H9 (cell line): Measurements from ENCODE around the gene MAPK8. TPM values are rescaled to one million over a fixed set of nuclear protein-coding genes. Genes with fewer than 3 reads are reported as not detected.

Source experiments
- DNase-seq: peaks from one replicate; pipeline ENCODE4 v3.0.0-alpha.2; 2017
- H2AFZ ChIP-seq: one replicate; pipeline ENCODE4 v1.6.1; 2013; ENCODE audit warnings: mild to moderate bottlenecking, low read length, control low read depth, moderate library complexity
- H2AK5ac ChIP-seq: 2 replicates; pipeline ENCODE4 v1.6.1; 2013; ENCODE audit warnings: low read length, control low read depth, mixed read lengths; ENCODE audit not compliant: insufficient read length
- H2BK120ac ChIP-seq: one replicate; pipeline ENCODE4 v1.6.1; 2013; ENCODE audit warnings: low read depth, mild to moderate bottlenecking, low read length, control low read depth, inconsistent platforms; ENCODE audit not compliant: poor library complexity, severe bottlenecking
- H2BK12ac ChIP-seq: 2 replicates; pipeline ENCODE4 v1.6.1; 2013; ENCODE audit warnings: low read length, control low read depth, mixed read lengths, low read depth; ENCODE audit not compliant: insufficient read length
- H2BK15ac ChIP-seq: 2 replicates; pipeline ENCODE4 v1.6.1; 2013; ENCODE audit warnings: low read depth, low read length, control low read depth
- H2BK20ac ChIP-seq: one replicate; pipeline ENCODE4 v1.6.1; 2013; ENCODE audit warnings: low read depth, mild to moderate bottlenecking, low read length, control low read depth, inconsistent platforms; ENCODE audit not compliant: poor library complexity, severe bottlenecking
- H2BK5ac ChIP-seq: 2 replicates; pipeline ENCODE4 v1.6.1; 2013; ENCODE audit warnings: low read length, control low read depth, mixed read lengths; ENCODE audit not compliant: insufficient read length
- H3K14ac ChIP-seq: 2 replicates; pipeline ENCODE4 v1.6.1; 2013; ENCODE audit warnings: low read length, control low read depth; ENCODE audit not compliant: insufficient read depth
- H3K18ac ChIP-seq: 2 replicates; pipeline ENCODE4 v1.6.1; 2013; ENCODE audit warnings: low read depth, mild to moderate bottlenecking, mixed read lengths, low read length, control low read depth; ENCODE audit not compliant: insufficient read length
- H3K23ac ChIP-seq: 2 replicates; pipeline ENCODE4 v1.6.1; 2013; ENCODE audit warnings: low read length, control low read depth, mixed read lengths, low read depth; ENCODE audit not compliant: insufficient read length
- H3K23me2 ChIP-seq: 2 replicates; pipeline ENCODE4 v1.6.1; 2013; ENCODE audit warnings: low read depth, mild to moderate bottlenecking, mixed read lengths, low read length, control low read depth; ENCODE audit not compliant: insufficient read length, poor library complexity, severe bottlenecking
- H3K27ac ChIP-seq: 2 replicates; pipeline ENCODE4 v1.5.1; 2013; ENCODE audit warnings: low read length, control low read depth, mixed read lengths, low read depth; ENCODE audit not compliant: insufficient read length
- H3K27me3 ChIP-seq: 2 replicates; pipeline ENCODE4 v1.6.1; 2013; ENCODE audit warnings: low read length, control low read depth, inconsistent platforms; ENCODE audit not compliant: insufficient read depth
- H3K4ac ChIP-seq: 2 replicates; pipeline ENCODE4 v1.6.1; 2013; ENCODE audit warnings: low read depth, mild to moderate bottlenecking, control low read depth, inconsistent platforms, low read length, moderate library complexity
- H3K4me1 ChIP-seq: 2 replicates; pipeline ENCODE4 v1.6.1; 2013; ENCODE audit warnings: low read length, control low read depth, inconsistent platforms; ENCODE audit not compliant: insufficient read depth
- H3K4me2 ChIP-seq: 2 replicates; pipeline ENCODE4 v1.6.1; 2013; ENCODE audit warnings: low read length, control low read depth, mixed read lengths; ENCODE audit not compliant: insufficient read length, insufficient read depth
- H3K56ac ChIP-seq: 2 replicates; pipeline ENCODE4 v1.6.1; 2013; ENCODE audit warnings: low read depth, mild to moderate bottlenecking, mixed read lengths, low read length, control low read depth; ENCODE audit not compliant: insufficient read length
- H3K79me1 ChIP-seq: 2 replicates; pipeline ENCODE4 v1.6.1; 2013; ENCODE audit warnings: low read depth, mild to moderate bottlenecking, moderate library complexity, low read length, control low read depth, inconsistent platforms; ENCODE audit not compliant: insufficient read depth, poor library complexity, severe bottlenecking
- H3K79me2 ChIP-seq: 2 replicates; pipeline ENCODE4 v1.6.1; 2013; ENCODE audit warnings: low read length, control low read depth, inconsistent platforms; ENCODE audit not compliant: insufficient read depth
- H3K9ac ChIP-seq: 2 replicates; pipeline ENCODE4 v1.6.1; 2013; ENCODE audit warnings: low read length, control low read depth, mixed read lengths; ENCODE audit not compliant: insufficient read length; ENCODE audit errors: extremely low read depth
- H3K9me3 ChIP-seq: one replicate; pipeline ENCODE4 v1.6.1; 2013; ENCODE audit warnings: low read depth, low read length, inconsistent platforms; ENCODE audit not compliant: control insufficient read depth
- H3T11ph ChIP-seq: one replicate; pipeline ENCODE4 v1.6.1; 2013; ENCODE audit warnings: mild to moderate bottlenecking, low read length, control low read depth, inconsistent platforms
- H4K20me1 ChIP-seq: one replicate; pipeline ENCODE4 v1.6.1; 2013; ENCODE audit not compliant: control insufficient read depth, insufficient read length, insufficient read depth
- H4K5ac ChIP-seq: 2 replicates; pipeline ENCODE4 v1.6.1; 2013; ENCODE audit warnings: low read depth, mild to moderate bottlenecking, mixed read lengths, low read length, control low read depth; ENCODE audit not compliant: insufficient read length
- H4K8ac ChIP-seq: replicated peaks from 2 replicates; pipeline ENCODE4 v1.6.1; 2013; ENCODE audit warnings: low read length, control low read depth, mixed read lengths, low read depth; ENCODE audit not compliant: insufficient read length
- H4K91ac ChIP-seq: 2 replicates; pipeline ENCODE4 v1.6.1; 2013; ENCODE audit warnings: low read depth, mild to moderate bottlenecking, moderate library complexity, mixed read lengths, low read length, control low read depth; ENCODE audit not compliant: insufficient read length
- H3K27ac Mint-ChIP-seq, 3 experiments: 2 replicates in 2 of 3; 3 replicates in 1 of 3; pipeline ENCODE4 v1.8.0; 2020 to 2021; ENCODE audit warnings: mixed read lengths in 3 of 3, mild to moderate bottlenecking in 1 of 3, moderate library complexity in 1 of 3
- H3K27me3 Mint-ChIP-seq: 2 replicates; pipeline ENCODE4 v1.8.0; 2021; ENCODE audit warnings: low read depth, mild to moderate bottlenecking, moderate library complexity, mixed read lengths
- H3K36me3 Mint-ChIP-seq, 3 experiments: 2 replicates in 2 of 3; 3 replicates in 1 of 3; pipeline ENCODE4 v1.8.0; 2020 to 2021; ENCODE audit warnings: low read depth in 3 of 3, mixed read lengths in 3 of 3; ENCODE audit not compliant: insufficient read depth in 1 of 3
- H3K4me1 Mint-ChIP-seq, 2 experiments: 2 replicates each; pipeline ENCODE4 v1.8.0; 2020; ENCODE audit warnings: mixed read lengths in 2 of 2
- H3K4me3 Mint-ChIP-seq, 2 experiments: 2 replicates in 1 of 2; 3 replicates in 1 of 2; pipeline ENCODE4 v1.8.0; 2020 to 2021; ENCODE audit warnings: mild to moderate bottlenecking in 2 of 2, mixed read lengths in 2 of 2, moderate library complexity in 1 of 2
- H3K9me3 Mint-ChIP-seq, 2 experiments: 2 replicates in 1 of 2; 3 replicates in 1 of 2; pipeline ENCODE4 v1.8.0; 2020; ENCODE audit warnings: mild to moderate bottlenecking in 2 of 2, mixed read lengths in 2 of 2, moderate library complexity in 1 of 2
- CTCF ChIP-seq: fragments of 200-600 bp; sonication (generic); conservative IDR thresholded peaks from 3 replicates; pipeline ENCODE4 v1.8.0; 2021; ENCODE audit warnings: antibody characterized with exemption, mild to moderate bottlenecking
- WGBS: extraction: QIAGEN DNeasy Blood & Tissue Kit; methylation state at CpG from one replicate; pipeline ENCODE4 v1.1.7; 2013; ENCODE audit warnings: missing lambda C conversion rate, low lambda C conversion rate, mixed read lengths; ENCODE audit not compliant: insufficient read length; ENCODE audit errors: extremely low coverage; 5-methylcytosine and 5-hydroxymethylcytosine counted together
- total RNA-seq: library from RNA; stranded (reverse); gene quantifications from 2 replicates; pipeline ENCODE4 v1.2.1, GENCODE V29; 2021

MAPK8 gene
- total RNA-seq, 1 experiment from 2014 or later: 52.0 TPM

GRCh38 chr10:48291190-48291589 lies 15.3 kb upstream of the MAPK8 start:
- no peak for DNase-seq
- H3K36me3 Mint-ChIP-seq: no peaks in the 10 kb centered on the region; a peak in 1 of 7 replicates
- Histone ChIP-seq H3K56ac (no peak overlapping the region), H4K91ac (no peak overlapping the region), H3K9me3 (no peaks in the 10 kb centered on the region), H3K27ac (no peak overlapping the region), H2BK12ac (no peak overlapping the region), H3K4ac (no peak overlapping the region), H3K4me2 (no peak overlapping the region), H2BK5ac (no peak overlapping the region), H2BK15ac (no peak overlapping the region), H3K79me1 (no peaks in the 10 kb centered on the region), H3K4me1 (no peaks in the 10 kb centered on the region), H2BK120ac (no peak overlapping the region), H4K5ac (no peak overlapping the region), H3K23ac (no peak overlapping the region), H3K14ac (no peak overlapping the region), H3K79me2 (no peaks in the 10 kb centered on the region), H3K9ac (no peak overlapping the region), H2AFZ (no peak overlapping the region), H4K8ac (no peak overlapping the region), H2BK20ac (no peak overlapping the region), H2AK5ac (no peak overlapping the region), H3K27me3 (no peaks in the 10 kb centered on the region), H3T11ph (no peak overlapping the region), H3K18ac (no peak overlapping the region), H4K20me1 (no peaks in the 10 kb centered on the region), H3K23me2 (no peaks in the 10 kb centered on the region)
- H3K4me3 Mint-ChIP-seq: no peak overlapping the region
- peaks cover 2% of the 10 kb centered on the region for H3K27me3 Mint-ChIP-seq
- no peak for TF ChIP-seq CTCF
- WGBS: no CpG with 5 or more reads among the region's 3 CpGs
- H3K9me3 Mint-ChIP-seq: peaks cover 0 to 2% of the 10 kb centered on the region in 2 experiments; a peak in 1 of 5 replicates
- H3K27ac Mint-ChIP-seq: no peak overlapping the region; a peak in 1 of 7 replicates
- peaks cover 5 to 7% of the 10 kb centered on the region in 2 experiments for H3K4me1 Mint-ChIP-seq
